DOHH2 (cell line): ENCODE results near the gene SMYD1.

Experiments
- H3F3A ChIP-seq: fragments of 200-600 bp; sonication (generic), shearing (Covaris generic); 2 replicates; pipeline ENCODE4 v1.6.0; 2016; ENCODE audit warnings: antibody characterized with exemption, mild to moderate bottlenecking; ENCODE audit not compliant: control insufficient read depth, insufficient read depth
- H3K27ac ChIP-seq: fragments of 200-600 bp; sonication (generic); 2 replicates; pipeline ENCODE4 v1.5.1; 2014; ENCODE audit warnings: low read depth, mild to moderate bottlenecking, low read length, moderate library complexity
- H3K27me3 ChIP-seq: fragments of 200-600 bp; sonication (generic); 2 replicates; pipeline ENCODE4 v1.6.1; 2014; ENCODE audit warnings: mild to moderate bottlenecking, low read length, mixed read lengths; ENCODE audit not compliant: control insufficient read depth
- H3K36me3 ChIP-seq: fragments of 200-600 bp; sonication (generic); 2 replicates; pipeline ENCODE4 v1.6.1; 2014; ENCODE audit warnings: mild to moderate bottlenecking, low read length, moderate library complexity, mixed read lengths; ENCODE audit not compliant: control insufficient read depth
- H3K4me1 ChIP-seq: fragments of 200-600 bp; sonication (generic); 2 replicates; pipeline ENCODE4 v1.6.1; 2014; ENCODE audit warnings: mild to moderate bottlenecking, low read length, mixed read lengths; ENCODE audit not compliant: control insufficient read depth
- H3K4me2 ChIP-seq: fragments of 200-600 bp; sonication (generic); 2 replicates; pipeline ENCODE4 v1.6.0; 2014; ENCODE audit warnings: mild to moderate bottlenecking, low read length, moderate library complexity
- H3K4me3 ChIP-seq: fragments of 200-600 bp; sonication (generic); 2 replicates; pipeline ENCODE4 v1.5.1; 2014; ENCODE audit warnings: mild to moderate bottlenecking, low read length, mixed read lengths
- H3K79me2 ChIP-seq: fragments of 200-600 bp; sonication (generic); 2 replicates; pipeline ENCODE4 v1.6.1; 2014; ENCODE audit warnings: mild to moderate bottlenecking, low read length, mixed read lengths; ENCODE audit not compliant: control insufficient read depth
- H3K9me2 ChIP-seq: fragments of 200-600 bp; sonication (generic); replicated peaks from 2 replicates; pipeline ENCODE4 v1.6.1; 2014; ENCODE audit warnings: mild to moderate bottlenecking, low read length, mixed read lengths; ENCODE audit not compliant: control insufficient read depth
- H3K9me3 ChIP-seq: fragments of 200-600 bp; sonication (generic); 2 replicates; pipeline ENCODE4 v1.6.1; 2014; ENCODE audit warnings: antibody characterized with exemption, low read length, mixed read lengths; ENCODE audit not compliant: control insufficient read depth, insufficient read depth
- H4K20me1 ChIP-seq: fragments of 200-600 bp; sonication (generic); 2 replicates; pipeline ENCODE4 v1.6.0; 2014; ENCODE audit warnings: low read depth, mild to moderate bottlenecking, antibody characterized with exemption, low read length, moderate library complexity; ENCODE audit not compliant: control insufficient read depth, insufficient read depth
- CTCF ChIP-seq: fragments of 200-600 bp; sonication (generic); IDR thresholded peaks from one replicate; pipeline ENCODE4 v1.5.1; 2014; ENCODE audit warnings: antibody characterized with exemption, mild to moderate bottlenecking, low read depth, low read length; ENCODE audit not compliant: poor library complexity, severe bottlenecking
- EZH2phosphoT487 ChIP-seq: fragments of 200-600 bp; sonication (generic); IDR thresholded peaks from 2 replicates; pipeline ENCODE4 v1.6.1; 2017; ENCODE audit warnings: borderline replicate concordance, mild to moderate bottlenecking, antibody characterized with exemption, low read length, moderate library complexity, mixed read lengths

Gene SMYD1

GRCh38 chr2:88091943-88092342 lies 24.3 kb downstream of the SMYD1 start:
- Histone ChIP-seq H4K20me1 (no peaks in the 10 kb centered on the region), H3K4me2 (no peak overlapping the region), H3K27me3 (0 out of 2 replicates have a peak, but pooled peaks cover 6% of the 10 kb centered on the region), H3K27ac (no peak overlapping the region), H3K9me2 (no peaks in the 10 kb centered on the region), H3K36me3 (no peaks in the 10 kb centered on the region), H3F3A (no peaks in the 10 kb centered on the region), H3K4me1 (no peaks in the 10 kb centered on the region), H3K4me3 (no peak overlapping the region), H3K9me3 (no peaks in the 10 kb centered on the region), H3K79me2 (no peaks in the 10 kb centered on the region)
- no peak for TF ChIP-seq EZH2phosphoT487
- TF ChIP-seq CTCF, result no peak

- H3K4me1 ChIP-seq, result no peaks in the 10 kb centered on the region
- H3K36me3 ChIP-seq, result no peaks in the 10 kb centered on the region
- H3K4me2 ChIP-seq, result no peak overlapping the region
- no peaks in the 10 kb centered on the region for H3K79me2 ChIP-seq
- H3K9me3 ChIP-seq, result no peaks in the 10 kb centered on the region
- H4K20me1 ChIP-seq, result no peaks in the 10 kb centered on the region
- no peak overlapping the region for H3K4me3 ChIP-seq
- H3K27me3 ChIP-seq, result 0 out of 2 replicates have a peak, but pooled peaks cover 6% of the 10 kb centered on the region
- H3F3A ChIP-seq, result no peaks in the 10 kb centered on the region
- no peak for TF ChIP-seq CTCF
- no peak for TF ChIP-seq EZH2phosphoT487
- no peaks in the 10 kb centered on the region for H3K9me2 ChIP-seq
- no peak overlapping the region for H3K27ac ChIP-seq
Measured at GRCh38 chr2:88092773-88093172, 25.1 kb downstream of the SMYD1 start.

- no peaks in the 10 kb centered on the region for H3K4me1 ChIP-seq
- no peaks in the 10 kb centered on the region for H3K79me2 ChIP-seq
- 0 out of 2 replicates have a peak, but pooled peaks cover 6% of the 10 kb centered on the region for H3K27me3 ChIP-seq
- no peak overlapping the region for H3K4me3 ChIP-seq
- H3K9me3 ChIP-seq, result no peaks in the 10 kb centered on the region
- H3F3A ChIP-seq, result no peaks in the 10 kb centered on the region
- no peak overlapping the region for H3K4me2 ChIP-seq
- no peaks in the 10 kb centered on the region for H4K20me1 ChIP-seq
- TF ChIP-seq EZH2phosphoT487 (no peak), CTCF (no peak)
- no peaks in the 10 kb centered on the region for H3K36me3 ChIP-seq
- H3K9me2 ChIP-seq, result no peaks in the 10 kb centered on the region
- no peak overlapping the region for H3K27ac ChIP-seq
Measured at GRCh38 chr2:88095022-88095421, 27.4 kb downstream of the SMYD1 start.
